HG03439 (cell line): ENCODE measurements around the gene CPT1A.

Experiments
- ATAC-seq: cut with Tn5 transposase; IDR thresholded peaks from one replicate; pipeline ENCODE4 v1.9.1; 2021; ENCODE audit warnings: mild to moderate bottlenecking, moderate library complexity; ENCODE audit not compliant: unreplicated experiment

The CPT1A gene

DNA sequence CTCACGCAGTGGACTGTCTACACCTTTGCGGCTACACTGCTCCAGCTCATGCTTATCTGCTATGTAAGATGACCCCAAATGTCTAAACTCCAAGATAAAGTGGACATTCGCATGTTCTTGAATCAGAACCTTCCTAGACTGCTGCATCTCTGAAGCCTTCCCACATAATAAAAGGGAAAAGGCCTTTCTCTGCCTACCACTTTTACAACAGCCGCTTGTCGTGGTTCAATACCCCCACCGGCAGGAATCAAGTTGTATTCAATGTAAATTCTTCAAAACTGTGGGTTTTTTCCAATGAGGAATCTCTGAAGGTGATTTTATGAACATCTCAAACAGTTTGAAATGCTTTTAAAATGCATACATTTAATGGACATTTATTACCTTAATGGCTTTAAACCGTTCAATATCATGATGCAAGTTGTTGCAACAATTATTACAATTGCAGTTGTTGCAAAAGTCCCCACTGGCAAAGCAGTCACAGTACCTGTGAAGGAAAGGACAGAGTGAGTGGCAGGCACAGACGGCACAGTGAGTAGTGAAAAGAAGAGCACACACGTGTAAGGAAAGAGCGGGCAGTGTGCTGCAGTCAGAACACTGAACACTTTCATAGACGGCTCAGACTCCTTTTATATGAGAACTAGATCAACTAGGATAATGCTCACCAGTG, 126.1 kb downstream of the CPT1A start:
- no peak for ATAC-seq

DNA sequence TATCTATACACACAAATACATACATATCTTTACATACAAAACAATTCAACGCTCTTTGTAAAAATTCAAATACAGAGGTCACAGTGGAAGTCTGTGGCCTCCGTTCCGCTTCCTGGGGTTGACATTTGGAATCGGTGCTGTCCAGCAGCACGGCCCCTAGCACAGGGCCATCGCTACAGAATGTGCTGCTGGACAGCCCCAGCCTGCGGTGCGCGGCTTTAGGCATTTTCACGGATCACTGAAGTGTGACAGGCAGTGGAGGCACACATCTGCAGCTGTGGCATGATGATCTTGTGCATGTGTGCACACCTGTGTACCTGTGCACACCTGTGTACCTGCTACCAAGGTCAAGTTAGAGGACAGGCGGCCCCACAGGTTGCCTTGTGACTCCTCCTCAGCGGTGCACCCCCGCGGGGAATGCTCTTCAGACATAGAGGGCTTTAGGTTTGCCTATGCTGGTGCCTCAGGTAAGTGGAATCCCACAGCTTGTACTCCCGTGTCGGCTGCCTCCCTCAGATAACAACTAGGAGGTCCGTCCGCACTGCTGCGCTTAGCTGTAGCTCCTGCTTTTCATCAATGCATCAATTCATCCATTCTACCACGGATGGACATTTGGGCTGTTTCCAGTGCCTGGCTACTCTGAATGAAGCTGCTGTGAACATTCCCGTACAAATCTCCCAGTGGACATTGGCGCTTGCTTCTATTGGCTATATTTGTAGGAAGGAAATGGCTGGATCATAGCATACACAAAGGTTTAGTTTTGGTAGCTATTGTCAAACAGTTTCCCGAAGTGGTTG, 127.5 kb downstream of the CPT1A start:
- ATAC-seq = no peak

DNA sequence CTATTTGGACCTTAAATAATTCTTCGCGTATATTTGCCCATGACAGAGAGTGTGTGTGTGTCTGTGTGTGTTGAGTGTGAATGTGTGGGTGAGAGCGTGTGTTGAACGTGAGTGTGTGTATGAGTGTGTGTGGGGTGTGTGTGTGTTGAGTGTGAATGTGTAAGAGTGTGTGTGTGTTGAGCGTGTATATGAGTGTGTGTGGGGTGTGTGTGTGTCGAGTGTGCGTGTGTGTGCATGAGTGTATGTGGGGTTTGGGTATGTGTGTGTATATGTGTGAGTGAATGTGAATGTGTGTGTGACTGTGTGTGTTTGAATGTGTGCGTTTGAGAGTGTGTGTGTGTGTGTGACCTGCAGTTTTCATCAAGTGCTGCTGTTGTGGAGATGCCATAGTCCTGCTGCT, 130.6 kb downstream of the CPT1A start:
- ATAC-seq = no peak

DNA sequence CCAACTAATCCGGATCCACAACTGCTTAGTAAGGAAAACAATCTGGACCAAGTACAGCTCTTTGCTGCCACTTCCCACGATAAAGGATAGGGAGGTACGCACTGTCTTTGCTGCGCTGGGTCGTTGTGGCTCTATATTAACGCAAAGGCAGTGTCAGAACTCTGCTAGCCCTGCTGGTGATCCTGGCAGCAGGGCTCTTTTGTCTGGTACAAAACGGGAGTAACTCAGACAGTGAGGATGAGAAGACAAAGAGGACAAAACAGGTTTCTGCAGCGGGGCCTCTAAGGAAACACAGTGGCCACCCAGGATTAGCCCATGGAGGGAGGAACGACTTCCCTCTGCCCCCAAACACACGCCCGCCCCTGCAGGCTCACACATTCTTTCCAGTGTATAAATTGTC, 131.3 kb downstream of the CPT1A start:
- no peak for ATAC-seq

DNA sequence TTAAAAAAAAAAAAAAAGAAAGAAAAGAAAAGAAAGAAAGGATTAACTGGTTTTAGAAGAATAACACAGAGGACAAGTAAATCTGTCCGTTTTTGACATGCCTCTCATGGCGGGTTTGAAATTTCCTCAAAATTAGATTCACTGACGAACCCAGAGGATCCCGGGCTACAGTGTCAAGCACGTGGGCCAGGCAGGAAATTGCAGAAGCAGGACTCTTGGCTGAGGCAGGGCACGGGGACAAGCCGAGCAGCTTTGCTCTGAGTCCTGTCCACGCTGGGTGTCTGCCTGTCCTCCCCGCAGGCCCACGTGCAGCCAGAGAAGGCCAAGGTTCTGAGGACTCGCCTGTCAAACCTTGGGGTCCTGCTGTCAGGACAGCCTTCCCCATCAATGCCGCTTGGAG, 132.7 kb downstream of the CPT1A start:
- ATAC-seq = no peak

DNA sequence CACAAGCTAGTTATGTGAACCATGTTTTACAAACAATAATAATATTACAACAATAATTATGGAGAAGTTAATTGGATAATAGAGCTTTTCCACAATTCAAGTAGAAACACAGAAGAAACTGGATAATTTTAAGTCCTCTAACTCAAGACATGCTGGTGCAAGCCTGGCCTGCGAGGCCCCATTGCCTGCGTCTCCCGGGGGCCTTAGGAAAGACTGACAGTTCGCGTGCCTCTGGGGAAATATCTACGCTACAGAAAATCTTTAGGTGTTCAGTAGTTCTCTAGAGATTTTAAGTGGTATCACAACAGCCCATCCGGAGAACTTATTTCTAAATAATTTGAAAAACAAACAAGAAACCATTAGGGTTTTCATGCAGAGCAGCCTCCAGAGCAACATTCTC, 134.2 kb downstream of the CPT1A start:
- ATAC-seq = no peak

DNA sequence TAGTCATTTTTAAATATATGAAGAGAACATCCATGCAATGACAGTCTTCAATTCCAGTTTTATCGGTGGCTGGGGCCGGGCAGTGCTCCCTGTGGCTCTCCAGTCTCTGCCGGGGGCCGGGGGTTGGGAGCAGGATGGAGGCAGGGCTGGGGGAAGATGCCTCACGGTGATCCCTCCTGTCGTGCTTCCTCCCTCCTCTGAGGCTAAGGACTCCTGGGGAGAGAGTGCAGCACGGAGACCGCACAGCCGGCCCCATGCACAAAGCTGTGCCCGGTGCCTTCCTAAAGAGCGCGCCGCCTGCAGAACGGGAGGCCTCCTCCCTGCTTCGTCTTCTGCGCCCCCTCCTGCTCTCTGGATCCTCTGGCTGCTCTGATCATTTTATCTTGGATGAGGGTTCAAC, 136.8 kb downstream of the CPT1A start:
- ATAC-seq = no peak
